ENCODE results near the gene ASIC5. TPM values are rescaled to one million over a fixed set of nuclear protein-coding genes. Genes with fewer than 3 reads are reported as not detected.

The ASIC5 gene
- total and polyA plus RNA-seq, 2 of the 4 experiments (the other 2 are of a cell fraction), result not detected

- no peak overlapping the region for H2BK5ac ChIP-seq (ENCODE audit: low read depth, low read length, poor library complexity, severe bottlenecking)
- no peak overlapping the region for H4K8ac ChIP-seq (ENCODE audit: low read depth in 2 of 2, low read length in 2 of 2)
- H4K91ac ChIP-seq (ENCODE audit: insufficient read depth, low read depth, low read length), result no peak overlapping the region
- WGBS, 2 experiments (ENCODE audit: extremely low coverage in 2 of 2, insufficient read length in 1 of 2), result no CpG with 5 or more reads among the region's 1 CpG
- H3K23ac ChIP-seq (ENCODE audit: low read depth, low read length), result no peak overlapping the region
- no peak overlapping the region for H2AK5ac ChIP-seq (ENCODE audit: low read depth, low read length)
- no peak overlapping the region for H4K5ac ChIP-seq (ENCODE audit: low read depth, low read length)
- no peak overlapping the region for H3K18ac ChIP-seq (ENCODE audit: low read depth, low read length)
- DNase-seq, result peak; percentile 26
- peaks cover 2% of the 10 kb centered on the region; the same call in 1 of the 2 replicates for H3K27me3 ChIP-seq (ENCODE audit: control insufficient read depth, insufficient read depth, low read length)
- ChIA-PET POLR2A (ENCODE audit: unreplicated experiment) (no interaction called here), CTCF (no interaction called here)
- dilution Hi-C loops (cut with HindIII; ENCODE audit: low sequenced_read_pairs, unreplicated experiment), result no loop called here
- no peaks in the 10 kb centered on the region for H3K9me1 ChIP-seq (ENCODE audit: insufficient read depth, low read length)
- ATAC-seq (ENCODE audit: low read depth), result no peak
- no peak overlapping the region for H2BK15ac ChIP-seq (ENCODE audit: low read depth, low read length)
- H3K9ac ChIP-seq (ENCODE audit: low read depth, low read length), result no peak overlapping the region
- H3K9me3 ChIP-seq (ENCODE audit: control insufficient read depth, insufficient read depth, low read length), result no peaks in the 10 kb centered on the region
- no peak for TF ChIP-seq MAFK (IDR thresholded peaks at IDR 0.05; ENCODE audit: low read depth, low read length)
- no peak for TF ChIP-seq RCOR1 (IDR thresholded peaks at IDR 0.05; ENCODE audit: insufficient replicate concordance, low read length)
- no peak for TF ChIP-seq RAD21 (IDR thresholded peaks at IDR 0.05; ENCODE audit: low read length)
- no peak for TF ChIP-seq NFE2L2 (IDR thresholded peaks at IDR 0.05; ENCODE audit: low read depth, low read length)
- TF ChIP-seq SMC3 (IDR thresholded peaks at IDR 0.05; ENCODE audit: low read depth, low read length), result no peak
- TF ChIP-seq ELK1 (IDR thresholded peaks at IDR 0.05; ENCODE audit: borderline replicate concordance, low read depth, low read length), result no peak
- TF ChIP-seq CHD1 (IDR thresholded peaks at IDR 0.05; ENCODE audit: low read depth, low read length), result no peak
- no peak for TF ChIP-seq MAZ (IDR thresholded peaks at IDR 0.05; ENCODE audit: borderline replicate concordance, low read depth, low read length)
- TF ChIP-seq MXI1 (IDR thresholded peaks at IDR 0.05; ENCODE audit: borderline replicate concordance, low read depth, low read length), result no peak
- no peak for TF ChIP-seq RFX5 (IDR thresholded peaks at IDR 0.05; ENCODE audit: low read depth, low read length)
- TF ChIP-seq CTCF (conservative IDR thresholded peaks at IDR 0.05; ENCODE audit: low read depth, low read length), result no peak
- TF ChIP-seq FOS (IDR thresholded peaks at IDR 0.05; ENCODE audit: low read depth, low read length), result no peak
- no peak for TF ChIP-seq CEBPB (IDR thresholded peaks at IDR 0.05; ENCODE audit: low read depth, low read length)
- no peak for TF ChIP-seq POLR2A (IDR thresholded peaks at IDR 0.05; ENCODE audit: low read depth, low read length)
- no peak for TF ChIP-seq BHLHE40 (IDR thresholded peaks at IDR 0.05; ENCODE audit: low read depth, low read length)
- H2AFZ ChIP-seq (replicated peaks; ENCODE audit: low read length, poor library complexity), result no peak overlapping the region
- in situ Hi-C loops (cut with MboI; ENCODE audit: low sequenced_read_pairs), result no loop called here
- no peak overlapping the region for H3K27ac ChIP-seq (ENCODE audit: insufficient read depth, low read length)
- H3K4me2 ChIP-seq (ENCODE audit: low read depth, low read length), result no peak overlapping the region
- H3K14ac ChIP-seq (replicated peaks; ENCODE audit: low read depth, low read length), result no peak overlapping the region
- H3K4me3 ChIP-seq (ENCODE audit: insufficient read depth, low read depth, low read length), result no peak overlapping the region
- H4K20me1 ChIP-seq (ENCODE audit: insufficient read depth, low read length), result no peaks in the 10 kb centered on the region
- no peak overlapping the region for H2BK20ac ChIP-seq (ENCODE audit: low read depth, low read length)
- H3K56ac ChIP-seq (ENCODE audit: extremely low read depth, insufficient read depth, low read length), result no peak overlapping the region
- H2BK120ac ChIP-seq (ENCODE audit: low read depth, low read length), result no peak overlapping the region
- no peaks in the 10 kb centered on the region for H3K36me3 ChIP-seq (ENCODE audit: control insufficient read depth, insufficient read depth, low read length)
- no peak overlapping the region for H3K4ac ChIP-seq (ENCODE audit: low read depth, low read length)
- BruUV-seq (replicated peaks), result no TSS peak
- no peaks in the 10 kb centered on the region for H3K79me1 ChIP-seq (ENCODE audit: low read depth in 1 of 2, low read length in 2 of 2)
- intact Hi-C loops (cut with micrococcal nuclease), result no loop called here
- no peak overlapping the region for H2AK9ac ChIP-seq (replicated peaks; ENCODE audit: low read depth, low read length, poor library complexity)
- H3K4me1 ChIP-seq (ENCODE audit: control insufficient read depth, insufficient read depth, low read length), result no peaks in the 10 kb centered on the region
Observed at GRCh38 chr4:155911905-155912304, 45.8 kb upstream of the ASIC5 start.
